ENCODE results near the gene TM9SF1. TPM values are rescaled to one million over a fixed set of nuclear protein-coding genes. Genes with fewer than 3 reads are reported as not detected.

Gene TM9SF1
- total RNA-seq, 4 donors from 2014 or later: 92.0 to 114 (median 107) TPM

DNA sequence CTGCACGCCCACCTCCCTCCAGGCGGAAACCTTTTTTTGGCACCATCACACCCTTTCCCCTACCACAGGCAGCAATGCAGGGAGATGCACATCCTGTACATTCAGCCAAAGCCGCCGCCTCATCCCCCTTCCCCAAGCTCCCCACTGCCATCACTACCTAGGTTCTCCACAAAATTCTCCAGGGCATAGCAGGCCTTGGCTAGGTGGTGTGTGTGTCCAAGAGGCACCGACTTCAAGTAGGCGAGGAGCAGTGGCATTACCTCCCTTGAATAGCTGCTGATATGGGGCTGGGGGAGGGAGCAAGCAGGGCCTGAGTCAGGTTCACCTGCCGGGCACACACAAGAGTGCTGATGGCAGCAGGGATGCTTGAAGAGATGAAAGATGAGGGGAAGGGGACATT is 10.2 kb downstream of the TM9SF1 start:
- no peak for DNase-seq
- no peak overlapping the region for H3K27ac ChIP-seq
- peaks cover 8 to 20% of the 10 kb centered on the region in 2 donors for H3K4me1 ChIP-seq
- peaks cover 36 to 47% of the 10 kb centered on the region in 2 donors for H3K36me3 ChIP-seq
- TF ChIP-seq, protein P1, sequence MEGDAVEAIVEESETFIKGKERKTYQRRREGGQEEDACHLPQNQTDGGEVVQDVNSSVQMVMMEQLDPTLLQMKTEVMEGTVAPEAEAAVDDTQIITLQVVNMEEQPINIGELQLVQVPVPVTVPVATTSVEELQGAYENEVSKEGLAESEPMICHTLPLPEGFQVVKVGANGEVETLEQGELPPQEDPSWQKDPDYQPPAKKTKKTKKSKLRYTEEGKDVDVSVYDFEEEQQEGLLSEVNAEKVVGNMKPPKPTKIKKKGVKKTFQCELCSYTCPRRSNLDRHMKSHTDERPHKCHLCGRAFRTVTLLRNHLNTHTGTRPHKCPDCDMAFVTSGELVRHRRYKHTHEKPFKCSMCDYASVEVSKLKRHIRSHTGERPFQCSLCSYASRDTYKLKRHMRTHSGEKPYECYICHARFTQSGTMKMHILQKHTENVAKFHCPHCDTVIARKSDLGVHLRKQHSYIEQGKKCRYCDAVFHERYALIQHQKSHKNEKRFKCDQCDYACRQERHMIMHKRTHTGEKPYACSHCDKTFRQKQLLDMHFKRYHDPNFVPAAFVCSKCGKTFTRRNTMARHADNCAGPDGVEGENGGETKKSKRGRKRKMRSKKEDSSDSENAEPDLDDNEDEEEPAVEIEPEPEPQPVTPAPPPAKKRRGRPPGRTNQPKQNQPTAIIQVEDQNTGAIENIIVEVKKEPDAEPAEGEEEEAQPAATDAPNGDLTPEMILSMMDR (IDR thresholded peaks at IDR 0.05): no peak
- no peak for TF ChIP-seq POLR2A (IDR thresholded peaks at IDR 0.05)
- H3K4me3 ChIP-seq (replicated peaks in 1 of 3): no peak overlapping the region
- 96 to 99% methylated on average over 7 of the region's 7 CpGs for WGBS, 2 donors
- no peaks in the 10 kb centered on the region for H3K9me3 ChIP-seq
- H3K27me3 ChIP-seq: no peaks in the 10 kb centered on the region
- intact Hi-C loops (cut with DNase I): no loop called here

DNA sequence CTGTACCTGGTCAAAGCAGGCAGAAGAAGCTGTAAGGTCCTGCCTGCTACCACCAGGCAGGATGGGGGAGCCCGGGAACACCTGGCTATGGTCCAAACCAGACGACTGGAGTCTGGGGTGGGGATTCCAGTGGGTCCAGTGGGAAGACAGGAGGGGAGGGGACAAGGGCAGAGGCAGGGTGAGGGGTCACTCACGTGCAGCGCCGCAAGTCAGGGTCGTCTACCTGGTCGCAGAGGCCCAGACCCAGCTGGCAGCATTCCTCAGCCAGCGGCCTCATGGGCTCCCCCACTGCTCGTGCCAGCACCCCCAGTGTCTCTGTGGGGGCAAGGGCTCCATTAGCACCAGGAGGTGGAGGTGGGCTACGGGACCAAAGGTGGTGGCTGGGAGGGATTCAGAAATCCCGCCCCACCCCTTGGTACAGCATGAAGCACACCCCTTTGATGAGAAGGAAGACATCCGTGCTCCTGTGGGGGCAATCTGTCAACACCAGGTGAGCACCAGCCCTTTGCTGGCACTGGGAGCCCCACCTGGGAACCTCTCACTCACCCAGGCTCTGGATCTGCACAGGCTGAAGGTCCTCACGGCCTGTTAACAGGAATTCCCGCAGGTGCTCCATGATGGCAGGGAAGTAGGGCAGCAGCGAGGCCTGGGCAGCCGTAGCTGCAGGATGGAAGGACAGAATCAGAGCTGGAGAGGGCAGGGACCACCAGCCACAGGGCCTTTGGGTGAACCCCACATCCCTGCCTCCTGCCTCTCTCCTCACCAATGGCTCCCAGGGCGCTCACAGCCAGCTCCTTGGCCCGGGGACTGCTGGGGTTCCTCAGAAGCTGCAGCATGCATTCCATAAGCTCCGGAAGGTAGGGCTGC is 10.9 kb downstream of the TM9SF1 start:
- Histone ChIP-seq H3K36me3 (peaks cover 36 to 47% of the 10 kb centered on the region in 2 donors), H3K9me3 (no peaks in the 10 kb centered on the region), H3K4me3 (replicated peaks in 1 of 3) (no peak overlapping the region), H3K27me3 (no peaks in the 10 kb centered on the region), H3K27ac (no peak overlapping the region), H3K4me1 (peaks cover 8 to 27% of the 10 kb centered on the region in 2 donors)
- no peak for DNase-seq
- intact Hi-C loops (cut with DNase I): no loop called here
- WGBS, 2 donors: 84 to 91% methylated on average over 6 to 17 of the region's 19 CpGs
- no peak for TF ChIP-seq POLR2A (IDR thresholded peaks at IDR 0.05)
- TF ChIP-seq, protein P1 (IDR thresholded peaks at IDR 0.05): no peak

DNA sequence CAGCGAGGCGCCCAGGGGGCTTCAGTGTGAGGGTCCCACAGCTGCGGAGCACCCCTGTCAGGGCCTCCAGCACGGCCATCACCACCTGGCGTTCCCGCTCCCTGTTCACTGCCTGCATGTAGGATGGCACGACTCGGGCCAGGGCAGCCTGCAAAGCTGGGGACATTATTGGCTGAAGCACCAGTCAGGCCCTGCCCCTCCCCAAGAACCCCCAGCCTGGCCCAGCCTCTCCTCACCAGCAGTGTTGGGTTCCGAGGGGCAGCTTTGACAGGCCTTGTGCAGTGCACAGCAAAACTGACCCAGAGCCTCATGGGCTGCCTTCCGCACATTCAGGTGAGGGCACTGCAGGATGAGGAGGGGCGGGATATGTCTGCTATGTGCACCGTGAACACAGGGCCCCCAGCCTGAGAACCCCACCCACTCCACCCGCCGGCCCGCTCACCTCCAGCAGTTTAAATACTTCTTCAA is 12.2 kb downstream of the TM9SF1 start:
- no peak for TF ChIP-seq POLR2A (IDR thresholded peaks at IDR 0.05)
- TF ChIP-seq, protein P1 (IDR thresholded peaks at IDR 0.05): no peak
- no peak for DNase-seq
- intact Hi-C loops (cut with DNase I): no loop called here
- no peak overlapping the region for H3K27ac ChIP-seq
- peaks cover 7 to 26% of the 10 kb centered on the region in 2 donors for H3K4me1 ChIP-seq
- H3K27me3 ChIP-seq: no peaks in the 10 kb centered on the region
- 91 to 94% methylated on average over 3 to 13 of the region's 15 CpGs for WGBS, 2 donors
- no peaks in the 10 kb centered on the region for H3K9me3 ChIP-seq
- H3K4me3 ChIP-seq (replicated peaks in 1 of 3): no peak overlapping the region
- H3K36me3 ChIP-seq: peaks cover 43 to 47% of the 10 kb centered on the region in 2 donors

DNA sequence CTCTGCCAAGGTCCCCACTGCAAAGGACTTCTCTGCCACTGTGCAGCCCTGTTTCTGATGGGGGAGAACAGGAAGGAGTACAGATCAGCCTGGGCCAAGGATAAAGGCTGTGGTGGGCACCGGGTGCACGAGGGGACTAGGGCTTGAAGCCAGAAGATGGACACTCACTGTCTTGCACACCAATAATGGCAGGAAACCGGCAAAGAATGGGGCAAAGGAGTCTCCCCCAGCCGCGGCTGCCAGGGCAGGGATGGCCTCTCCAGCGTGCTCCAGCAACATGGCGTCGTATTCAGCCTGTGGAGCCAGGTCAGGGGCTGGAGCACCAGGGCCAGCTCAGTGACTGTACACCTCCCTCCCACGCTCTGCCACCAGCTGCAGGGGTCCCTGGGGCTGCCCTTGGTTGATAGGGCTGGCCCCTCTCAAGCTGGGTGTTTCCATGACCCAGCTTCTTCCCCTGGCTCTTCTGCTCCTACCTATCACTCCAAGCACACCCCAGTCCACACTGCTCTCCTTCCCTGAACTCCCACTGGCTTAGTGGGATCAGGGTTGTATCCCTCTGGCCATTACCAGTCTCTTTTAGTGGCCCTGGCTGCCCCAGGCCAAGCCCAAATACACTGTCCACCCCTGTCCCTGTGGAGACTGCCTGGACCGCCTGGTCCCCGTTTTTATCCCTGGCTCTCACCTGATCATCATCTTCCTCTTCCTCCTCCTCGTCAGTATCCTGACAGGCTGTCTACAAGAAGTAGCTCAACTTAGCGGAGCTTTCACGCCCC is 12.9 kb downstream of the TM9SF1 start:
- H3K4me1 ChIP-seq: peaks cover 0 to 19% of the 10 kb centered on the region in 2 donors
- intact Hi-C loops (cut with DNase I): no loop called here
- WGBS, 2 donors: 90 to 93% methylated on average over 6 to 13 of the region's 14 CpGs
- H3K27me3 ChIP-seq: no peaks in the 10 kb centered on the region
- H3K36me3 ChIP-seq: peaks cover 43 to 47% of the 10 kb centered on the region in 2 donors
- H3K9me3 ChIP-seq: no peaks in the 10 kb centered on the region
- H3K27ac ChIP-seq: no peak overlapping the region
- no peak overlapping the region for H3K4me3 ChIP-seq (replicated peaks in 1 of 3)
- TF ChIP-seq, protein P1 (IDR thresholded peaks at IDR 0.05): no peak
- no peak for TF ChIP-seq POLR2A (IDR thresholded peaks at IDR 0.05)
- no peak for DNase-seq

Data from thyroid gland (tissue), 4 donors.